Kidney (tissue), 14 donors: ENCODE measurements around the gene RALBP1. TPM values are rescaled to one million over a fixed set of nuclear protein-coding genes. Genes with fewer than 3 reads are reported as not detected.

Experiments used
- DNase-seq, 5 donors: peaks; one replicate each; pipeline ENCODE4 v3.0.0-alpha.2; 2013 to 2020
- FAIRE-seq: peaks from 2 replicates; lab custom pipeline; 2012; peaks lifted over from hg19 to GRCh38; lab: Jason Lieb, UNC
- H3K27ac ChIP-seq, 2 donors: one replicate each; pipeline ENCODE4 v1.7.0; 2013; ENCODE audit warnings: low read depth in 2 of 2, low read length in 2 of 2, inconsistent platforms in 1 of 2
- H3K27me3 ChIP-seq: one replicate; pipeline ENCODE4 v1.7.1; 2013; ENCODE audit warnings: low read length, inconsistent platforms; ENCODE audit not compliant: control insufficient read depth, insufficient read depth
- H3K36me3 ChIP-seq, 3 donors: one replicate each; pipeline versions ENCODE4 v1.7.0 to v1.7.1; 2013; ENCODE audit warnings: low read length in 3 of 3, control low read depth in 1 of 3, inconsistent platforms in 1 of 3; ENCODE audit not compliant: insufficient read depth in 3 of 3, control insufficient read depth in 2 of 3
- H3K4me1 ChIP-seq, 3 donors: one replicate each; pipeline versions ENCODE4 v1.7.0 to v1.7.1; 2013; ENCODE audit warnings: low read length in 3 of 3, inconsistent platforms in 1 of 3, low read depth in 1 of 3; ENCODE audit not compliant: control insufficient read depth in 2 of 3, insufficient read depth in 2 of 3
- H3K4me3 ChIP-seq, 3 donors: one replicate each; pipeline versions ENCODE4 v1.7.0 to v1.8.1; 2013; ENCODE audit warnings: low read length in 3 of 3, control low read depth in 1 of 3, inconsistent platforms in 1 of 3
- H3K9ac ChIP-seq, 3 donors: one replicate each; pipeline versions ENCODE4 v1.7.0 to v1.7.1; 2013; ENCODE audit warnings: low read length in 3 of 3, control low read depth in 1 of 3, inconsistent platforms in 1 of 3
- H3K9me3 ChIP-seq, 3 donors: one replicate each; pipeline versions ENCODE4 v1.7.0 to v1.7.1; 2013; ENCODE audit warnings: low read length in 3 of 3, control low read depth in 1 of 3, inconsistent platforms in 1 of 3; ENCODE audit not compliant: control insufficient read depth in 2 of 3, insufficient read depth in 1 of 3
- CTCF ChIP-seq: IDR thresholded peaks from 3 replicates; pipeline ENCODE4 v1.5.1; 2012; ENCODE audit warnings: mild to moderate bottlenecking, moderate library complexity, borderline replicate concordance; ENCODE audit not compliant: insufficient read depth; ENCODE audit errors: extremely low read depth
- intact Hi-C: fragments of 100-400 bp; cut with DNase I; formaldehyde crosslinking; loops from one replicate; pipeline ENCODE4 v1.11.1; 2022
- polyA plus RNA-seq: library from polyadenylated mRNA; stranded (reverse); fragments of 350-450 nt; fragmentation: Illumina TruSeq; extraction: RNeasy Lipid Tissue Mini Kit (QIAGEN cat#74804); gene quantifications from one replicate; pipeline ENCODE4 v1.2.3, GENCODE V29; 2014; ENCODE audit warnings: low read depth, low replicate concordance; ENCODE audit not compliant: insufficient read depth
- total RNA-seq: library from RNA; stranded (reverse); fragmentation: NEBNext Ultra II Directional; extraction: Animal tissue kit (Norgen Biotek cat#: 25700); gene quantifications from one replicate; pipeline ENCODE4 v1.2.1, GENCODE V29; 2021
- donor health status: control.
- donor health status: control.
- donor health status: control.
- donor health status: control.
- donor health status: control.
- donor health status: DM: yes; HTN: yes; CAD: no.
- donor health status: Normal renal cell carcinoma (clear cell type).

Gene RALBP1
- total and polyA plus RNA-seq, 2 donors from 2014 or later: 59.5 to 64.3 TPM

GRCh38 chr18:9444549-9444948 lies 30.8 kb upstream of the RALBP1 start:
- Histone ChIP-seq H3K36me3 (no peaks in the 10 kb centered on the region), H3K4me3 (no peak overlapping the region), H3K9ac (no peak overlapping the region), H3K27me3 (no peaks in the 10 kb centered on the region), H3K4me1 (no peaks in the 10 kb centered on the region), H3K27ac (no peak overlapping the region), H3K9me3 (no peaks in the 10 kb centered on the region)
- FAIRE-seq: no peak
- DNase-seq: no peak
- TF ChIP-seq CTCF: no peak
- intact Hi-C loops: no loop called here

- no peaks in the 10 kb centered on the region for H3K4me1 ChIP-seq
- H3K9ac ChIP-seq: no peak overlapping the region
- no peaks in the 10 kb centered on the region for H3K27me3 ChIP-seq
- intact Hi-C loops: no loop called here
- no peaks in the 10 kb centered on the region for H3K9me3 ChIP-seq
- DNase-seq: no peak
- H3K27ac ChIP-seq: no peak overlapping the region
- no peak for FAIRE-seq
- H3K36me3 ChIP-seq: no peaks in the 10 kb centered on the region
- H3K4me3 ChIP-seq: no peak overlapping the region
- TF ChIP-seq CTCF: no peak
Observed at GRCh38 chr18:9446839-9447238, 28.5 kb upstream of the RALBP1 start.

- H3K27me3 ChIP-seq: no peaks in the 10 kb centered on the region
- no peak for TF ChIP-seq CTCF
- no peak overlapping the region for H3K4me3 ChIP-seq
- no peaks in the 10 kb centered on the region for H3K9me3 ChIP-seq
- H3K4me1 ChIP-seq: no peaks in the 10 kb centered on the region
- H3K36me3 ChIP-seq: no peaks in the 10 kb centered on the region
- H3K9ac ChIP-seq: no peak overlapping the region
- DNase-seq: no peak
- no peak for FAIRE-seq
- H3K27ac ChIP-seq: no peak overlapping the region
- intact Hi-C loops: no loop called here
Observed at GRCh38 chr18:9447334-9447733, 28.0 kb upstream of the RALBP1 start.
